ENCODE measurements around the gene GBX2.

GRCh38 chr2:236124182-236124893 is 43.8 kb downstream of the GBX2 start:
- TF ChIP-seq REST (IDR thresholded peaks at IDR 0.05; ENCODE audit: insufficient replicate concordance, low read depth) (no peak), POLR2AphosphoS5 (IDR thresholded peaks at IDR 0.05; ENCODE audit: low read depth) (no peak), CTCF (IDR thresholded peaks at IDR 0.05; ENCODE audit: insufficient read depth, low read length) (no peak), GABPA (IDR thresholded peaks at IDR 0.05; ENCODE audit: low read depth) (no peak)
